IMR-90 (cell line): ENCODE data around the gene FARP1. TPM values are rescaled to one million over a fixed set of nuclear protein-coding genes. Genes with fewer than 3 reads are reported as not detected.

Source experiments
- ATAC-seq: fragments of 200-7000 bp; cut with Tn5 transposase; 2 replicates; pipeline ENCODE4 v1.9.1; 2020; ENCODE audit warnings: low read depth, mild to moderate bottlenecking, moderate library complexity
- BruUV-seq: library from RNA; stranded (reverse); fragments of 400-500 nt; replicated peaks from 2 replicates; lab custom pipeline; 2021; lab: Mats Ljungman, UMichigan
- CTCF ChIA-PET: fragments of 300-600 bp; formaldehyde crosslinking; extraction: SDS; loops from one replicate; lab custom pipeline; 2021; ENCODE audit warnings: antibody characterized with exemption; lab: Yijun Ruan, JAX
- POLR2A ChIA-PET: fragments of 300-600 bp; sonication (Branson Sonifier 250); formaldehyde crosslinking; loops from one replicate; lab custom pipeline; 2022; ENCODE audit warnings: antibody characterized with exemption; ENCODE audit not compliant: unreplicated experiment; lab: Charles Lee
- DNase-seq: peaks from one replicate; pipeline ENCODE4 v3.0.0; 2013
- H2AFZ ChIP-seq: replicated peaks from 2 replicates; pipeline ENCODE3; 2013; ENCODE audit warnings: low read length, mild to moderate bottlenecking; ENCODE audit not compliant: poor library complexity
- H2AK5ac ChIP-seq: 2 replicates; pipeline ENCODE4 v1.6.1; 2013; ENCODE audit warnings: low read depth, low read length, inconsistent platforms
- H2AK9ac ChIP-seq: replicated peaks from 2 replicates; pipeline ENCODE3; 2013; ENCODE audit warnings: mild to moderate bottlenecking, low read depth, low read length, moderate library complexity; ENCODE audit not compliant: poor library complexity
- H2BK120ac ChIP-seq: 2 replicates; pipeline ENCODE4 v1.6.1; 2013; ENCODE audit warnings: low read depth, low read length, inconsistent platforms
- H2BK15ac ChIP-seq: 3 replicates; pipeline ENCODE4 v1.6.1; 2013; ENCODE audit warnings: low read depth, low read length, inconsistent platforms
- H2BK20ac ChIP-seq: 2 replicates; pipeline ENCODE4 v1.6.1; 2013; ENCODE audit warnings: low read depth, mild to moderate bottlenecking, inconsistent platforms, low read length, moderate library complexity
- H2BK5ac ChIP-seq: 2 replicates; pipeline ENCODE4 v1.6.1; 2013; ENCODE audit warnings: mild to moderate bottlenecking, low read depth, low read length, inconsistent platforms; ENCODE audit not compliant: poor library complexity, severe bottlenecking
- H3K14ac ChIP-seq: replicated peaks from 2 replicates; pipeline ENCODE4 v1.6.1; 2013; ENCODE audit warnings: low read depth, low read length, inconsistent platforms
- H3K18ac ChIP-seq: 2 replicates; pipeline ENCODE4 v1.6.1; 2013; ENCODE audit warnings: low read depth, low read length, control low read depth
- H3K23ac ChIP-seq: 2 replicates; pipeline ENCODE4 v1.6.1; 2013; ENCODE audit warnings: low read depth, low read length, inconsistent platforms
- H3K27ac ChIP-seq: 2 replicates; pipeline ENCODE4 v1.5.1; 2013; ENCODE audit warnings: mild to moderate bottlenecking, control low read depth, low read length; ENCODE audit not compliant: insufficient read depth
- H3K27me3 ChIP-seq: 2 replicates; pipeline ENCODE4 v1.6.1; 2013; ENCODE audit warnings: low read length; ENCODE audit not compliant: control insufficient read depth, insufficient read depth
- H3K36me3 ChIP-seq: 2 replicates; pipeline ENCODE4 v1.6.1; 2013; ENCODE audit warnings: low read length, mixed read lengths; ENCODE audit not compliant: control insufficient read depth, insufficient read depth
- H3K4ac ChIP-seq: 2 replicates; pipeline ENCODE4 v1.6.1; 2013; ENCODE audit warnings: low read depth, low read length, inconsistent platforms
- H3K4me1 ChIP-seq: 2 replicates; pipeline ENCODE4 v1.6.1; 2013; ENCODE audit warnings: low read length, mixed read lengths; ENCODE audit not compliant: control insufficient read depth, insufficient read depth
- H3K4me2 ChIP-seq: 2 replicates; pipeline ENCODE4 v1.6.1; 2013; ENCODE audit warnings: low read depth, mild to moderate bottlenecking, control low read depth, low read length, moderate library complexity
- H3K4me3 ChIP-seq: 2 replicates; pipeline ENCODE4 v1.5.1; 2013; ENCODE audit warnings: low read depth, mild to moderate bottlenecking, control low read depth, low read length, moderate library complexity; ENCODE audit not compliant: insufficient read depth
- H3K56ac ChIP-seq: 2 replicates; pipeline ENCODE4 v1.6.1; 2013; ENCODE audit warnings: low read length, inconsistent platforms; ENCODE audit not compliant: insufficient read depth; ENCODE audit errors: extremely low read depth
- H3K79me1 ChIP-seq, 2 experiments: 2 replicates each; pipeline ENCODE4 v1.6.1; 2013; ENCODE audit warnings: low read length in 2 of 2, inconsistent platforms in 1 of 2, low read depth in 1 of 2
- H3K9ac ChIP-seq: 2 replicates; pipeline ENCODE4 v1.6.1; 2013; ENCODE audit warnings: low read depth, low read length, control low read depth
- H3K9me1 ChIP-seq: 2 replicates; pipeline ENCODE4 v1.6.1; 2013; ENCODE audit warnings: low read length, inconsistent platforms; ENCODE audit not compliant: insufficient read depth
- H3K9me3 ChIP-seq: 2 replicates; pipeline ENCODE4 v1.6.1; 2013; ENCODE audit warnings: low read length; ENCODE audit not compliant: control insufficient read depth, insufficient read depth
- H4K20me1 ChIP-seq: 2 replicates; pipeline ENCODE4 v1.6.1; 2013; ENCODE audit warnings: low read length, inconsistent platforms; ENCODE audit not compliant: insufficient read depth
- H4K5ac ChIP-seq: 2 replicates; pipeline ENCODE4 v1.6.1; 2013; ENCODE audit warnings: mild to moderate bottlenecking, low read depth, low read length, control low read depth
- H4K8ac ChIP-seq, 2 experiments: 2 replicates each; pipeline ENCODE4 v1.6.1; 2013; ENCODE audit warnings: low read depth in 2 of 2, low read length in 2 of 2, control low read depth in 1 of 2, inconsistent platforms in 1 of 2
- H4K91ac ChIP-seq: 2 replicates; pipeline ENCODE4 v1.6.1; 2013; ENCODE audit warnings: low read depth, low read length, inconsistent platforms; ENCODE audit not compliant: insufficient read depth
- BHLHE40 ChIP-seq: fragments of 150-350 bp; IDR thresholded peaks from 2 replicates; pipeline ENCODE4 v1.6.1; 2016; ENCODE audit warnings: mild to moderate bottlenecking, low read depth, low read length
- CHD1 ChIP-seq: IDR thresholded peaks from 2 replicates; pipeline ENCODE4 v1.6.1; 2012; ENCODE audit warnings: low read depth, low read length, improper control_type of control experiment
- MAZ ChIP-seq: IDR thresholded peaks from 2 replicates; pipeline ENCODE4 v1.6.1; 2012; ENCODE audit warnings: low read depth, mild to moderate bottlenecking, low read length, improper control_type of control experiment, moderate library complexity, borderline replicate concordance
- RFX5 ChIP-seq: IDR thresholded peaks from 2 replicates; pipeline ENCODE4 v1.8.0; 2012; ENCODE audit warnings: low read depth, mild to moderate bottlenecking, low read length, moderate library complexity
- SMC3 ChIP-seq: fragments of 150-350 bp; IDR thresholded peaks from 2 replicates; pipeline ENCODE4 v1.6.1; 2016; ENCODE audit warnings: low read depth, mild to moderate bottlenecking, antibody characterized with exemption, low read length, moderate library complexity
- WGBS, 2 experiments: methylation state at CpG; one replicate each; pipeline versions ENCODE4 v1.1.5 to v1.1.7; 2013; ENCODE audit warnings: missing lambda C conversion rate in 2 of 2; ENCODE audit not compliant: insufficient read length in 1 of 2; ENCODE audit errors: extremely low coverage in 2 of 2; 5-methylcytosine and 5-hydroxymethylcytosine counted together
- dilution Hi-C: fragments of 300-500 bp; cut with HindIII; formaldehyde crosslinking; loops from one replicate; pipeline ENCODE4 v1.14.3; 2018; ENCODE audit warnings: low sequenced_read_pairs; ENCODE audit not compliant: unreplicated experiment
- in situ Hi-C: fragments of 300-500 bp; cut with MboI; formaldehyde crosslinking; loops from 3 replicates; pipeline ENCODE4 v1.14.3; 2019; ENCODE audit warnings: low sequenced_read_pairs, inconsistent platforms, mixed read lengths
- intact Hi-C: fragments of 100-400 bp; cut with micrococcal nuclease; formaldehyde crosslinking; loops from 2 replicates; pipeline ENCODE4 v1.10.0; 2022
- polyA plus RNA-seq, 3 experiments: library from polyadenylated mRNA; depleted of rRNA; stranded (reverse); fragments of >200 nt; gene quantifications; 2 replicates each; pipeline ENCODE4 v1.2.3, GENCODE V29; 2012; ENCODE audit warnings: low replicate concordance in 1 of 3
- total RNA-seq: library from RNA; depleted of rRNA; stranded (reverse); fragments of >200 nt; gene quantifications from 2 replicates; pipeline ENCODE4 v1.2.3, GENCODE V29; 2012
- TF ChIP-seq, protein P1 (sequence below): fragments of 150-350 bp; IDR thresholded peaks from 2 replicates; pipeline ENCODE4 v1.6.1; 2017; ENCODE audit warnings: mild to moderate bottlenecking, antibody characterized with exemption, low read length, low read depth

Gene FARP1
- total and polyA plus RNA-seq, 2 of the 4 experiments (the other 2 are of a cell fraction): 39.6 to 57.0 TPM

DNA sequence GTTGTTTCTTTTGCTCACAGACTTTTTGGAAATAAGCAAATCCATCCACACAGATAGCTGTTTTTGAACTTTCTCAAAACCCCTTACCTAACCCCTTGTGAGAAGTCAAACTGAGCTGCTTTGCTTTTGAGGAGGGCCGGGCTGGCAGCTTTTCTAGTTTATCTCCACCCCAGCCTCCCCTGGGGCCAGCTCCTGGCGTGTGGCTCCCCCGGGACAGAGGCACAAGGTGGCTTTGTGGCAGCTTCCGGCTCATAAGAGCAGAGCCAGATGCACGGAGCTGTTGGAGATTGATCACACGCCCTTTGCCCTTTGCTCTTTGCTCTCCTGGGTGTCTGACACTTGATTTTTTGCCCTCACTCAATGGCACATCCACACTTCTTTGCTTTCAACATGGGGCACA is 59.1 kb downstream of the FARP1 start:
- peak overlapping the region; percentile 83 for H3K4ac ChIP-seq
- H3K36me3 ChIP-seq: peaks cover 6% of the 10 kb centered on the region
- H2BK5ac ChIP-seq: peak overlapping the region; percentile 59
- TF ChIP-seq MAZ (no peak), RFX5 (no peak), CHD1 (no peak), BHLHE40 (no peak), SMC3 (no peak)
- TF ChIP-seq, protein P1, sequence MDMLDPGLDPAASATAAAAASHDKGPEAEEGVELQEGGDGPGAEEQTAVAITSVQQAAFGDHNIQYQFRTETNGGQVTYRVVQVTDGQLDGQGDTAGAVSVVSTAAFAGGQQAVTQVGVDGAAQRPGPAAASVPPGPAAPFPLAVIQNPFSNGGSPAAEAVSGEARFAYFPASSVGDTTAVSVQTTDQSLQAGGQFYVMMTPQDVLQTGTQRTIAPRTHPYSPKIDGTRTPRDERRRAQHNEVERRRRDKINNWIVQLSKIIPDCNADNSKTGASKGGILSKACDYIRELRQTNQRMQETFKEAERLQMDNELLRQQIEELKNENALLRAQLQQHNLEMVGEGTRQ: no peak
- in situ Hi-C loops (no loop called here), dilution Hi-C loops (no loop called here), intact Hi-C loops (loop anchor here (10.0 kb wide), 1 partner anchor 347 kb away; no protein-coding TSS in a partner anchor)
- peaks cover 25% of the 10 kb centered on the region for H3K9me1 ChIP-seq
- no peak for ATAC-seq
- H3K79me1 ChIP-seq: peaks cover 48 to 75% of the 10 kb centered on the region in 2 experiments
- peak overlapping the region; percentile 93 for H3K18ac ChIP-seq
- no peak overlapping the region for H3K4me3 ChIP-seq
- H4K8ac ChIP-seq: peak overlapping the region; percentile 15 to 49; a peak in 2 of 4 replicates
- H4K91ac ChIP-seq: peak overlapping the region; percentile 70
- 38% methylated on average over 5 of the region's 6 CpGs; no CpG with 5 or more reads in 1 of the 2 experiments for WGBS, 2 experiments
- peak overlapping the region; percentile 61 for H3K23ac ChIP-seq
- no peak overlapping the region for H2AFZ ChIP-seq
- H3K27me3 ChIP-seq: no peaks in the 10 kb centered on the region
- POLR2A ChIA-PET: no interaction called here
- peak overlapping the region; percentile 69 for H2AK5ac ChIP-seq
- H4K20me1 ChIP-seq: peaks cover 18% of the 10 kb centered on the region; the same call in 1 of the 2 replicates
- H2BK120ac ChIP-seq: peak overlapping the region; percentile 70
- H3K14ac ChIP-seq: peak overlapping the region; percentile 87
- H2AK9ac ChIP-seq: peak overlapping the region; percentile 31
- CTCF ChIA-PET: no interaction called here
- H3K4me1 ChIP-seq: peaks cover 31% of the 10 kb centered on the region
- peak overlapping the region; percentile 67; the same call in 1 of the 2 replicates for H3K27ac ChIP-seq
- BruUV-seq: no TSS peak
- peak overlapping the region; percentile 22; the same call in 1 of the 2 replicates for H3K56ac ChIP-seq
- H3K4me2 ChIP-seq: peak overlapping the region; percentile 36
- peaks cover 8% of the 10 kb centered on the region for H3K9me3 ChIP-seq
- peak overlapping the region; percentile 92 for H4K5ac ChIP-seq
- peak overlapping the region; percentile 53; the same call in 2 of the 3 replicates for H2BK15ac ChIP-seq
- no peak overlapping the region; the same call in 1 of the 2 replicates for H3K9ac ChIP-seq
- H2BK20ac ChIP-seq: peak overlapping the region; percentile 13
- no peak for DNase-seq
